HepG2 (cell line): Measurements from ENCODE around the gene CAPN9. TPM values are rescaled to one million over a fixed set of nuclear protein-coding genes. Genes with fewer than 3 reads are reported as not detected.

ENCODE experiments used
- CHCHD3 ChIP-seq: sonication (generic); formaldehyde crosslinking; IDR thresholded peaks from 2 replicates; pipeline ENCODE4 v1.8.0; 2022; ENCODE audit warnings: mild to moderate bottlenecking, missing genetic modification reagents, moderate library complexity
- HIC2 ChIP-seq: sonication (generic); formaldehyde crosslinking; IDR thresholded peaks from 2 replicates; pipeline ENCODE4 v1.9.0; 2022; ENCODE audit warnings: low read depth, missing genetic modification reagents
- IKZF5 ChIP-seq: IDR thresholded peaks from 2 replicates; pipeline ENCODE4 v1.6.1; 2018; ENCODE audit warnings: missing genetic modification reagents, mild to moderate bottlenecking, missing compliant biosample characterization
- LRRFIP1 ChIP-seq: sonication (generic); formaldehyde crosslinking; conservative IDR thresholded peaks from 2 replicates; pipeline ENCODE4 v1.4.0; 2020; ENCODE audit warnings: missing genetic modification reagents
- MEIS2 ChIP-seq: sonication (generic); formaldehyde crosslinking; IDR thresholded peaks from 2 replicates; pipeline ENCODE4 v1.9.0; 2021; ENCODE audit warnings: mild to moderate bottlenecking, missing genetic modification reagents
- NR2C2 ChIP-seq: sonication (generic); formaldehyde crosslinking; IDR thresholded peaks from 2 replicates; pipeline ENCODE4 v1.4.0; 2020; ENCODE audit warnings: missing genetic modification reagents, mild to moderate bottlenecking, moderate library complexity, borderline replicate concordance
- NR2F6 ChIP-seq, 2 experiments: IDR thresholded peaks; 2 replicates each; pipeline ENCODE4 v1.6.1; 2016; ENCODE audit warnings: antibody characterized with exemption in 1 of 2, mild to moderate bottlenecking in 1 of 2
- PAF1 ChIP-seq: IDR thresholded peaks from 2 replicates; pipeline ENCODE4 v1.6.1; 2016; ENCODE audit warnings: missing genetic modification reagents, missing compliant biosample characterization
- PPARG ChIP-seq: conservative IDR thresholded peaks from 2 replicates; pipeline ENCODE4 v1.6.1; 2016; ENCODE audit warnings: missing biosample characterization, missing genetic modification reagents
- RFX1 ChIP-seq: fragments of 450-650 bp; IDR thresholded peaks from 2 replicates; pipeline ENCODE4 v1.6.1; 2017
- SALL1 ChIP-seq: sonication (generic); formaldehyde crosslinking; IDR thresholded peaks from 2 replicates; pipeline ENCODE4 v1.8.0; 2022; ENCODE audit warnings: mild to moderate bottlenecking, missing genetic modification reagents
- SALL2 ChIP-seq: sonication (generic); formaldehyde crosslinking; IDR thresholded peaks from 2 replicates; pipeline ENCODE4 v1.8.1; 2023; ENCODE audit warnings: mild to moderate bottlenecking, missing genetic modification reagents, inconsistent platforms
- SMAD1 ChIP-seq: sonication (generic); formaldehyde crosslinking; IDR thresholded peaks from 2 replicates; pipeline ENCODE4 v1.4.0; 2020; ENCODE audit warnings: missing genetic modification reagents, low read depth, mild to moderate bottlenecking, borderline replicate concordance
- SP2 ChIP-seq: sonication (generic); formaldehyde crosslinking; IDR thresholded peaks from 2 replicates; pipeline ENCODE4 v1.5.1; 2020; ENCODE audit warnings: mild to moderate bottlenecking, missing genetic modification reagents
- SPEN ChIP-seq: sonication (generic); formaldehyde crosslinking; IDR thresholded peaks from 2 replicates; pipeline ENCODE4 v1.5.1; 2020; ENCODE audit warnings: low read depth, mild to moderate bottlenecking, missing genetic modification reagents
- TCF7 ChIP-seq: sonication (generic); IDR thresholded peaks from 2 replicates; pipeline ENCODE4 v1.6.1; 2016; ENCODE audit warnings: antibody characterized with exemption, low read depth
- ZFP1 ChIP-seq: IDR thresholded peaks from 2 replicates; pipeline ENCODE4 v1.6.1; 2016
- ZNF501 ChIP-seq: sonication (generic); formaldehyde crosslinking; IDR thresholded peaks from 2 replicates; pipeline ENCODE4 v1.5.1; 2020; ENCODE audit warnings: mild to moderate bottlenecking, moderate library complexity, missing genetic modification reagents
- ZNF605 ChIP-seq: sonication (generic); formaldehyde crosslinking; IDR thresholded peaks from 2 replicates; pipeline ENCODE4 v1.8.0; 2022; ENCODE audit warnings: mild to moderate bottlenecking, missing genetic modification reagents
- ZNF616 ChIP-seq: sonication (generic); formaldehyde crosslinking; IDR thresholded peaks from 2 replicates; pipeline ENCODE4 v1.5.0; 2020; ENCODE audit warnings: low read depth, mild to moderate bottlenecking, missing genetic modification reagents
- ZNF724P ChIP-seq: sonication (generic); formaldehyde crosslinking; IDR thresholded peaks from 2 replicates; pipeline ENCODE4 v1.8.0; 2022; ENCODE audit warnings: missing genetic modification reagents, borderline replicate concordance
- ZNF879 ChIP-seq: sonication (generic); formaldehyde crosslinking; IDR thresholded peaks from 2 replicates; pipeline ENCODE4 v1.8.1; 2023; ENCODE audit warnings: missing genetic modification reagents
- ZNF891 ChIP-seq: sonication (generic); formaldehyde crosslinking; IDR thresholded peaks from 2 replicates; pipeline ENCODE4 v1.5.0; 2020; ENCODE audit warnings: mild to moderate bottlenecking, missing genetic modification reagents
- polyA plus RNA-seq, 8 experiments: library from polyadenylated mRNA; depleted of rRNA in 3 of 8; stranded (reverse) in 7 of 8; unstranded in 1 of 8; fragments of >200 nt; fragmentation: Illumina TruSeq in 4 of 8; extraction: Trizol in 4 of 8; gene quantifications; 2 replicates each; pipeline versions ENCODE4 v1.2.1 to v1.2.3, GENCODE V29; 2011 to 2016; ENCODE audit warnings: low read depth in 4 of 8, missing spikeins in 1 of 8, mixed read lengths in 1 of 8; ENCODE audit not compliant: insufficient read depth in 1 of 8
- total RNA-seq, 5 experiments: library from RNA; depleted of rRNA; stranded (reverse); fragments of >200 nt; fragmentation: Illumina TruSeq; extraction: Trizol; gene quantifications; 2 replicates each; pipeline ENCODE4 v1.2.3, GENCODE V29; 2016; ENCODE audit warnings: low read depth in 1 of 5

Gene CAPN9
- total and polyA plus RNA-seq, 2 of the 13 experiments (the other 11 are each of a cell fraction or from before 2014, with no cell fraction given), result 0.04 to 0.31 TPM

- TF ChIP-seq ZNF879 (CRISPR knock-in tag) (no peak), SALL1 (CRISPR knock-in tag) (no peak), PPARG (no peak), MEIS2 (CRISPR knock-in tag) (no peak), SMAD1 (CRISPR knock-in tag) (no peak), CHCHD3 (CRISPR knock-in tag) (0 out of 2 replicates have a peak, but pooled peaks have one; percentile 24), IKZF5 (CRISPR knock-in tag) (no peak), PAF1 (CRISPR knock-in tag) (peak; percentile 44; the same call in 1 of the 2 replicates), SP2 (CRISPR knock-in tag) (no peak), TCF7 (no peak), SALL2 (CRISPR knock-in tag) (no peak), ZNF605 (CRISPR knock-in tag) (no peak), ZNF501 (CRISPR knock-in tag) (0 out of 2 replicates have a peak, but pooled peaks have one; percentile 15), SPEN (CRISPR knock-in tag) (no peak), HIC2 (CRISPR knock-in tag) (no peak), NR2C2 (CRISPR knock-in tag) (no peak), LRRFIP1 (CRISPR knock-in tag) (no peak), RFX1 (no peak; the same call in 1 of the 2 replicates), ZNF891 (no peak), ZFP1 (CRISPR knock-in tag) (no peak), ZNF616 (CRISPR knock-in tag) (no peak), NR2F6 (IDR thresholded peaks at IDR 0.05) (no peak), NR2F6 (CRISPR knock-in tag; IDR thresholded peaks at IDR 0.05) (no peak), ZNF724P (CRISPR knock-in tag) (peak; percentile 29; the same call in 1 of the 2 replicates)
Observed at GRCh38 chr1:230707732-230708630, 39.2 kb upstream of the CAPN9 start (continued).
